Jurkat, Clone E6-1 (cell line): Measurements from ENCODE around the gene MALL.
"Not testable (repeated sequence)": the region's sequence is repeated elsewhere in the genome, so short reads cannot be mapped to it uniquely, and the experiment has no call there.

ENCODE experiments used
- DNase-seq: peaks from one replicate; pipeline ENCODE4 v3.0.0-alpha.2; 2011; ENCODE audit warnings: low read depth, low spot score
- H3K4me3 ChIP-seq: 2 replicates; pipeline ENCODE4 v1.5.1; 2011; ENCODE audit warnings: mild to moderate bottlenecking, low read length, control low read depth, moderate library complexity

MALL gene

DNA sequence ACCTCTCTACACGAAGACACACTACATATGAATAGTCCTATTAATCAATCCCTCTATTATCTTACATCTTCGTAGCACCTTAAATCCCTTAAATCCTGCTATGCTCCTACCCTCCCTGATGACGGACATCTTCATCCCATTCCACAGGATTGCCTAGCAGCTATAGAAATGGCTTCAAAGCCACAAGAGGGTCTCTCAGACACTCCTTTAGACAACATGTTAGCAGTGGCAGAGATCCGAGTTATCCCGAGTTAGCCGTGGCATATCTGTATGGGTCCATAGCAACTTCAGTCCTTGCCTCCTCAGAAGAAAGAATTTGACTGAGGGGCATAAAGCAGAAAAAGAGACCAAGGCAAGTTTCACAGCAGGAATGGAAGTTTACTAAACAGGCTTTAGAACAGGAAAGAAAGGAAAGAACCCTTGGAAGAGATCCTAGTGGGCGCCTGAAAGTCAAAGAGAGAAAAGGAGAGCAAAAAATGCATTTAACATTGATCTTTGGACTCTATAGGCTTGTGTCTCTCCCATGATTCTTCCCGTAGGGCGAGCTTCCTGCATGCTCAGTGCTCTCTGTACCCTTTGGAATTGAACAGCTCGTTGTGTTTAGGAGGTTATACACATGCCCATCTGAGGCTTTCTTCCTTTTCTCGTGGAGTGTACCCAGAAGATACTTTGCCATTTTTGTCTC lies 56.5 kb downstream of the MALL start:
- not testable (repeated sequence) for H3K4me3 ChIP-seq, DNase-seq

DNA sequence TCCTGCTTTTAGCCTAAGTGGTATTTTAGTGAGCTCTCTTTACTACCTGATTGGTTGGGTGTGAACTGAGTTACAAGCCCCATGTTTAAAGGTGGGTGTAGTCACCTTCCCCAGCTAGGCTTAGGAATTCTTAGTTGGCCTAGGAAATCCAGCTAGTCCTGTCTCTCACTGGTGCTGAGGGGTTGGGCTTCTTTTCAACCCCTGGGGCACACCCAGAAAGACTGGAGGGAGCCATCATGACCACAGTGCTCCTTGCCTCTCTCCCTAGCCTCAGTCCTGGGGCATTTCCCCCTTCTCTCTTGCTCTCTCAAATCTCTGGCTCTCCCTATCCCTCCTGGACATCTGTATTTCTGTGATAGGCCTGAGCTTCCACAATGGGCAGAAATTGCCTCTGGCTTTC lies 57.6 kb downstream of the MALL start:
- H3K4me3 ChIP-seq, DNase-seq: not testable (repeated sequence)

- DNase-seq, H3K4me3 ChIP-seq: not testable (repeated sequence)
Observed at GRCh38 chr2:110055819-110056408, 59.7 kb downstream of the MALL start.

- H3K4me3 ChIP-seq, DNase-seq: not testable (repeated sequence)
Observed at GRCh38 chr2:110054521-110055407, 60.9 kb downstream of the MALL start.

DNA sequence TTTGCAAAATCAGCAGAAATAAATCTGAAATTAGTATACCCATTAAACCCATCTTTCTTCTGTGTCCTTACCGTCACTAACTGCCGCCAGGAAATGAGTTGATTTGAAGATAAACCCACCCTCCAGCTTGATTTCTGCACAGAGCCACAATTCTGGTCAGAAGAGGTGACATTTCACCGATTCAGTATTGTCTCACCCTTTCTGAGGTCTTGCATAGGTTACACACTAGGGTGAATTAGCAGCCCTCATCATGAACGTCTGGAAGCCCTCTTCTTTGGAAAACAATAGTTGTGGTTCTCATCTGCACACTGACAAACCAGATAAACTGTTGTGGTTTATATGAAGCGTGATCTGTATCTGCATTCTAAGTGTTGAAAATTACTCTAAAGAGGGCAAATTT lies 61.9 kb downstream of the MALL start:
- not testable (repeated sequence) for DNase-seq, H3K4me3 ChIP-seq

DNA sequence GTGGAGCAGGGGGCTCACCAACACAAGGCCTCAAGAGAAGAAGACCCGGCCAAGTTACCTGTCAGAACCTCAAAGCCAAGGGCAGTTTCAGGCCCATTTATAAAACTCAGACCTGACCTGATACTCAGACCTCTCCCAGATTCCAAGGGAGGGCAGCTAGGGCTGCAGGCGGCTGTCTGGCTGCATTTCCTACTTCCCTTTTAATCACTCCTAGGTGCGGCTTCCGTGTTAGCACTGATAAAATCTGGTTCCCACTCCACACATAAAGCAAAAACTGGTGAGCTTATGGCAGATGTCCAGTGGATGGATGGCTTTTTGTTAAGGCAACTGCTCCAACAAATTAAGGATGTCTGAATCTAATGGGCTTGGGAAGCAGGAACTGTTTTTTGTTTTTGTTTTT lies 63.5 kb downstream of the MALL start:
- not testable (repeated sequence) for H3K4me3 ChIP-seq, DNase-seq

DNA sequence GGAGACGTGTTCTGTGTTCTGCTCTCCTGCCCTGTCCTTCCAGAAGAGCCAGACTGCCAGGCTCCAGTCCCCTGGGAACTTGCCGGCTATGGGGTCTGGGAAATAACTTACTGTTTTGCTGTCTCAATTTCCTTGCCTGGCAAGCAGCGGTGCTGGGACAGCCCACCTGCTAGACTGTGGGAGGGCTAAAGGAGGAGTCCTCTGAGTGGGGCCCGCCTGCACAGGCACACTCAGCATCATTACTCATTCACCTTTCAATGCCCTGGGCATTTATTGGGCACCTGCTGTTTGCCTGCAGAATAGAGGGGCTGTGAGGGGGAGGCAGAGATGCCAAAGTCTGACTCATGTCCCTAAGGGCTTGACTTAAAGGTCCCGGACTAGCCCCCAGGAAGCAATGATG lies 65.4 kb downstream of the MALL start:
- not testable (repeated sequence) for H3K4me3 ChIP-seq, DNase-seq

- not testable (repeated sequence) for DNase-seq, H3K4me3 ChIP-seq
Observed at GRCh38 chr2:110049769-110050168, 65.9 kb downstream of the MALL start.

DNA sequence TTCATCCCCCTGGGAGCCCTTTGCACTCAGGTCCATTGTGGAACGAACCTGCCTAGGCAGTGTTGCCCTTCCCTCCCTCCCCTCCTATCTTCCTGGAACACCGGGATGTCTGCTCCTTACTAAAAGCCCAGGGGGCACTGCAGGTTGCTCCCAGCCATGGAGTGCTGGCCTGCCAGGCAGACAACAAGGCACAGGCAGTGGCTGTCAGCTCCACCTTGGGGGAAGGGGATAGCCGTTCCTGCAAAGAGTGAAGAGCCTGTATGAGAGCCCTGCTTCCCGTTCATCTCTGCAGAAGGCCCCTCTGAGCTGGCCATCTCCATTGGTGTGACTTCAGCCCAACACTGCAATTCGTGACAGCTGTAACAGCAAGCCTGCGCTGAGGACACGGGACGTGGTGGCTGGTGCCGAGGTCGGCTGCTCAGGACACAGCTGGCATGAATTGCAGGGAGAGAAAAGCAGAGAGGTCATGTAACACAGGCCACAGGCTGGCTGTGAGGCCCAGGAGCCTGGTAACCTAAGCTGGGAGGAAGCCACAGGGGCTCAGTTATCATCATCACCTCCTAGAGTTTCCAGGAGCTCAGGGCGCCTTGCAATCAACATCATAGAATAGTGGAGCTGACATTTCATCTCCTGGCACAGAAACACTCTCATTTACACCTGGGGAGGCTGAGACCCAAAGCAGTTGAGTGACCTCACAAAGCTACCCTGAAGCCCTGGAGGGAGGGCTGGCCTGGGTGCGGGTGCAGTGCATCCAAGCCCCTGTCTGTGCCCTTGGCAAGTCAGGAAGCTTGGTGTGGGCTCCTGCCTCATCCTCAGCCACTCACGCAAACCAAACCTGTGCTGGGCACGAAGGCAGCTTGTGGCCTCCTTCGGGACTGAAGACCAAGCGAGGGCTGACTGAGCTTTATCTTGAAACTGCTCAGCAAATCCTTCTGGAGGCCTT lies 67.1 kb downstream of the MALL start:
- not testable (repeated sequence) for DNase-seq, H3K4me3 ChIP-seq

DNA sequence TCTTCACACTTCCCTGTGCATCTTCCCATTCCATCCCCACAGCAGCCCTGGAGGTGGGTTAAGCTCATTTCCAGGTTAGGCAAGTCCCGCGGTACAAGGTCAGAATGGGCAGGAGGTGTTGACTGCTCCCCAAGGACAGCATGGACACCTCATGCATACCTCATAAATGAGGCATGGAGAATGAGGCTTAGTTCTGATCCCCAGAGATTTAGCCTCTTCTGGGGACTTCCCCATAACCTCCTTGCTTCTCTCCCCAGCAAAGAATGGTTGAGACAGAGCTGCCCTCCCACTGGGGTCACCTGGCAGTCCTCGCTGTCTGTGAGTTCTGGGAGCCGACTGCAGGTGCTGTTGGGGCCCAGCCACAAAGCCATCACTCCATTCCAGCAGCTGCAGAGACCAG lies 68.4 kb downstream of the MALL start:
- not testable (repeated sequence) for DNase-seq, H3K4me3 ChIP-seq

GRCh38 chr2:110041941-110042660 lies 73.5 kb downstream of the MALL start:
- not testable (repeated sequence) for H3K4me3 ChIP-seq, DNase-seq

GRCh38 chr2:110037336-110037735 lies 78.3 kb downstream of the MALL start:
- DNase-seq, H3K4me3 ChIP-seq: not testable (repeated sequence)

- H3K4me3 ChIP-seq, DNase-seq: not testable (repeated sequence)
Observed at GRCh38 chr2:110035384-110035783, 80.2 kb downstream of the MALL start.

- not testable (repeated sequence) for H3K4me3 ChIP-seq, DNase-seq
Observed at GRCh38 chr2:110034935-110035334, 80.7 kb downstream of the MALL start.
